Gastrocnemius medialis (tissue), 4 donors: ENCODE measurements around the gene PUS3. TPM values are rescaled to one million over a fixed set of nuclear protein-coding genes. Genes with fewer than 3 reads are reported as not detected.
"Not testable (repeated sequence)": the region's sequence is repeated elsewhere in the genome, so short reads cannot be mapped to it uniquely, and the experiment has no call there.

Experiments
- ATAC-seq, 2 donors: fragments of 150-250 bp; one replicate each; pipeline ENCODE4 v1.9.1; 2016
- DNase-seq, 2 donors: peaks; one replicate each; pipeline ENCODE4 v3.0.0-alpha.2; 2019
- H3K27ac ChIP-seq, 4 donors: fragments of 200-600 bp; sonication (generic); 1 replicate in 1 of 4; 2 replicates in 3 of 4; pipeline ENCODE4 v1.5.1; 2016 to 2018; ENCODE audit warnings: mild to moderate bottlenecking in 2 of 4, moderate library complexity in 1 of 4
- H3K27me3 ChIP-seq, 3 donors: fragments of 200-600 bp; sonication (generic) in 2 of 3; 1 replicate in 1 of 3; 2 replicates in 2 of 3; pipeline versions ENCODE4 v1.5.1 to v1.6.0; 2016 to 2019; ENCODE audit warnings: mild to moderate bottlenecking in 1 of 3, moderate library complexity in 1 of 3
- H3K36me3 ChIP-seq, 2 donors: fragments of 200-600 bp; sonication (generic) in 1 of 2; one replicate each; pipeline ENCODE4 v1.5.1; 2017 to 2018
- H3K4me1 ChIP-seq, 2 donors: fragments of 200-600 bp; sonication (generic) in 1 of 2; one replicate each; pipeline ENCODE4 v1.5.1; 2016 to 2017; ENCODE audit warnings: mild to moderate bottlenecking in 2 of 2
- H3K4me3 ChIP-seq, 4 donors: fragments of 200-600 bp; sonication (generic) in 3 of 4; 1 replicate in 1 of 4; 2 replicates in 3 of 4; pipeline ENCODE4 v1.5.1; 2016 to 2019; ENCODE audit warnings: mild to moderate bottlenecking in 2 of 4
- H3K9me3 ChIP-seq, 3 donors: fragments of 200-600 bp; sonication (generic) in 2 of 3; 1 replicate in 1 of 3; 2 replicates in 2 of 3; pipeline ENCODE4 v1.5.1; 2016 to 2019
- POLR2A ChIP-seq, 2 donors: fragments of 450-650 bp; IDR thresholded peaks; one replicate each; pipeline ENCODE4 v1.6.1; 2017; ENCODE audit warnings: antibody characterized with exemption in 2 of 2, mild to moderate bottlenecking in 2 of 2, moderate library complexity in 2 of 2
- in situ Hi-C, 4 donors: fragments of 200-750 bp; cut with MboI; loops; one replicate each; pipeline versions ENCODE4 v1.15.0 to v1.8.0; 2017; ENCODE audit warnings: low sequenced_read_pairs in 4 of 4
- intact Hi-C: fragments of 100-400 bp; cut with DNase I; formaldehyde crosslinking; loops from one replicate; pipeline ENCODE4 v1.15.1; 2023; ENCODE audit warnings: low total_unique reads
- total RNA-seq, 4 donors: library from RNA; depleted of rRNA; stranded (reverse); fragments of >200 nt; gene quantifications; one replicate each; pipeline versions ENCODE4 v1.1.0 to v1.2.3, GENCODE V29; 2016
- TF ChIP-seq, protein P1 (sequence below), 5 experiments: fragments of 450-650 bp in 3 of 5; fragments of 200-600 bp in 2 of 5; sonication (generic) in 2 of 5; IDR thresholded peaks in 4 of 5; conservative IDR thresholded peaks in 1 of 5; 1 replicate in 4 of 5; 2 replicates in 1 of 5; pipeline ENCODE4 v1.5.1; 2016 to 2019; ENCODE audit warnings: antibody characterized with exemption in 5 of 5, mild to moderate bottlenecking in 3 of 5, moderate library complexity in 3 of 5

PUS3 gene
- total RNA-seq, 4 donors from 2014 or later = 7.0 to 13.5 (median 11.7) TPM

DNA sequence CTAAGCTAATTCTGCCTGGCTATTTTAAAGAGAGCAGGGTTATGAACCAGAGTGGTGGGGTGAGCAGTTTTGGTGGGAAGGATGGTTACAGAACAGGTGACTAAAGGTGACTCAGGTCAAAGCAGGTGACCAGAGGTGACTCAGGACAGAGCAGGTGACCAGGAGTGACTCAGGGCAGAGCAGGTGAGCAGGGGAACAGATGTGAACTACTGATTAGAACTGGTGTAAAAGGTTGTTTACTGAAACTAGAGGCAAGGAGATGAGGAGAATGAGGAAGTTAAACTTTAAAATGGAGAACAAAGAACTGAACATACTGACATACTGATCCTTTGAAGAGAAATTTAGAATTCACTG lies 30.9 kb downstream of the PUS3 start:
- Histone ChIP-seq H3K9me3 (no peaks in the 10 kb centered on the region), H3K4me1 (no peaks in the 10 kb centered on the region), H3K27me3 (no peaks in the 10 kb centered on the region), H3K4me3 (no peak overlapping the region), H3K36me3 (no peaks in the 10 kb centered on the region), H3K27ac (no peak overlapping the region)
- no peak for DNase-seq
- in situ Hi-C loops = no loop called here
- no peak for ATAC-seq
- TF ChIP-seq, protein P1, sequence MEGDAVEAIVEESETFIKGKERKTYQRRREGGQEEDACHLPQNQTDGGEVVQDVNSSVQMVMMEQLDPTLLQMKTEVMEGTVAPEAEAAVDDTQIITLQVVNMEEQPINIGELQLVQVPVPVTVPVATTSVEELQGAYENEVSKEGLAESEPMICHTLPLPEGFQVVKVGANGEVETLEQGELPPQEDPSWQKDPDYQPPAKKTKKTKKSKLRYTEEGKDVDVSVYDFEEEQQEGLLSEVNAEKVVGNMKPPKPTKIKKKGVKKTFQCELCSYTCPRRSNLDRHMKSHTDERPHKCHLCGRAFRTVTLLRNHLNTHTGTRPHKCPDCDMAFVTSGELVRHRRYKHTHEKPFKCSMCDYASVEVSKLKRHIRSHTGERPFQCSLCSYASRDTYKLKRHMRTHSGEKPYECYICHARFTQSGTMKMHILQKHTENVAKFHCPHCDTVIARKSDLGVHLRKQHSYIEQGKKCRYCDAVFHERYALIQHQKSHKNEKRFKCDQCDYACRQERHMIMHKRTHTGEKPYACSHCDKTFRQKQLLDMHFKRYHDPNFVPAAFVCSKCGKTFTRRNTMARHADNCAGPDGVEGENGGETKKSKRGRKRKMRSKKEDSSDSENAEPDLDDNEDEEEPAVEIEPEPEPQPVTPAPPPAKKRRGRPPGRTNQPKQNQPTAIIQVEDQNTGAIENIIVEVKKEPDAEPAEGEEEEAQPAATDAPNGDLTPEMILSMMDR (IDR thresholded peaks at IDR 0.05 in 4 of 5, conservative IDR thresholded peaks at IDR 0.05 in 1 of 5) = no peak
- no peak for TF ChIP-seq POLR2A (IDR thresholded peaks at IDR 0.05)
- intact Hi-C loops = no loop called here

DNA sequence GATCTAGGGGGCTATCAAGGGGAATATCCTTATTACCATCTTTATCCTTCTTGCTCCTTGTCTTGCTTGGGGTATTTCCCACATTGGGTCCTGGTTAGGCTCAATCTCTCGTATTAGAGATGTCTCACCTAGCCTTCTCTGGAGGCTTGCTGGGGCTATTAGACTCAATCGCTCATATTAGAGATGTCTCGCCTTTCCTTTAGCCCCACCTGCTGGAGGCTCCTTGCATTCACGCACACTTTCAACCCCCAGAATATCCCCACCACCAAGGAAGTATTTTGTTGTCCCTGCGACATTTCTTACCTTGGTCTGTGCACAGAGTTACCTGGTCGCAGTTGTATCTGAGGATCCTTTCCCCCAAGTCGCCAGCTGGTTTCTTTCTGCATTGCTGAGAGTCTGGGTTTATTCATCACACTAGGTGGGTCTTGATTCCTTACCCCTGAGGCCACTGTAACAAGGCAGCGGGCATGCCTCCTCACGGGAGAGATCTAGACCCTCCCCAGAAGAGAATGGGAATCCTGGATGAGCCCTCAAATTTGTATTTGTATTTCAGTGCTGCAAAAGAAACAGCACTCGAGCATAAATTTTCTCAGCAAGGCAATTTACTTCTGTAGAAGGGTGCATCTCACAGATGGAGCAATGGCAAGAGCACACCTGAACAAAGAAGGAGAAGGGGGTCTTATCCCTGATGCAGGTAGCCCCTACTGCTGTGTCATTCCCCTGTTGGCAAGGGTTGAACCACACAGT lies 31.4 kb downstream of the PUS3 start:
- Histone ChIP-seq H3K4me3 (no peak overlapping the region), H3K27me3 (no peaks in the 10 kb centered on the region), H3K27ac (no peak overlapping the region), H3K9me3 (no peaks in the 10 kb centered on the region), H3K4me1 (no peaks in the 10 kb centered on the region), H3K36me3 (no peaks in the 10 kb centered on the region)
- TF ChIP-seq POLR2A (IDR thresholded peaks at IDR 0.05) = no peak
- TF ChIP-seq, protein P1 (IDR thresholded peaks at IDR 0.05 in 4 of 5, conservative IDR thresholded peaks at IDR 0.05 in 1 of 5) = no peak
- intact Hi-C loops = no loop called here
- in situ Hi-C loops = no loop called here
- ATAC-seq = no peak
- DNase-seq = no peak

DNA sequence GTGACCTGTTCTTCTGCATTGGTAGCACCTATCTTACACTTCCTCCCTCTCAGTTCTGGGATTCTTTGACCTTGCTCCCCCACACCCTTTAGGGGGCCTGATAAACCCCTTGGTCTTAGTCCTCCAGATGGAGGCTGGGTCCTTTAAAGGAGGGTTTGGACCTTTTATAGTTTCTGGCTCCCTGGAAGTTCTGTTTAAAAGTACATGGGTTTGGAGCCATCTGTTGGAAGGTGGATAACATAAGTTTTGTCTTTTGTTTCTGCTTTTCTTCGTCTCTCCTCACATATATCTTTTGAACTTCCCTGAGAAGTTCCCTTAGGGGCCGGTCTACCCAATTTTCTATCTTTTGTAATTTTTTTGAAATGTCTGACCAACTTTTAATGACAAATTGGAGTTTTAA lies 33.5 kb downstream of the PUS3 start:
- ATAC-seq (no peak), DNase-seq (no peak)
- no peak overlapping the region for H3K4me3 ChIP-seq
- intact Hi-C loops = no loop called here
- in situ Hi-C loops = no loop called here
- no peaks in the 10 kb centered on the region for H3K27me3 ChIP-seq
- TF ChIP-seq POLR2A (IDR thresholded peaks at IDR 0.05) = no peak
- TF ChIP-seq, protein P1 (IDR thresholded peaks at IDR 0.05 in 4 of 5, conservative IDR thresholded peaks at IDR 0.05 in 1 of 5) = no peak
- no peaks in the 10 kb centered on the region for H3K9me3 ChIP-seq
- no peak overlapping the region for H3K27ac ChIP-seq
- H3K36me3 ChIP-seq = no peaks in the 10 kb centered on the region
- no peaks in the 10 kb centered on the region for H3K4me1 ChIP-seq

DNA sequence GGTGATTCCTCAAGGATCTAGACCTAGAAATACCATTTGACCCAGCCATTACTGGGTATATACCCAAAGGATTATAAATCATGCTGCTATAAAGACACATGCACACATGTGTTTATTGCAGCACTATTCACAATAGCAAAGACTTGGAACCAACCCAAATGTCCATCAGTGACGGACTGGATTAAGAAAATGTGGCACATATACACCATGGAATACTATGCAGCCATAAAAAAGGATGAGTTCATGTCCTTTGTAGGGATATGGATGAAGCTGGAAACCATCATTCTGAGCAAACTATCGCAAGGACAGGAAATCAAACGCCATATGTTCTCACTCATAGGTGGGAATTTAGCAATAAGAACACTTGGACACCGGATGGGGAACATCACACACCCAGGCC lies 37.7 kb downstream of the PUS3 start:
- ATAC-seq, H3K4me3 ChIP-seq, H3K36me3 ChIP-seq, in situ Hi-C loops, intact Hi-C loops, H3K4me1 ChIP-seq, DNase-seq, H3K27me3 ChIP-seq, H3K27ac ChIP-seq, H3K9me3 ChIP-seq: not testable (repeated sequence)

DNA sequence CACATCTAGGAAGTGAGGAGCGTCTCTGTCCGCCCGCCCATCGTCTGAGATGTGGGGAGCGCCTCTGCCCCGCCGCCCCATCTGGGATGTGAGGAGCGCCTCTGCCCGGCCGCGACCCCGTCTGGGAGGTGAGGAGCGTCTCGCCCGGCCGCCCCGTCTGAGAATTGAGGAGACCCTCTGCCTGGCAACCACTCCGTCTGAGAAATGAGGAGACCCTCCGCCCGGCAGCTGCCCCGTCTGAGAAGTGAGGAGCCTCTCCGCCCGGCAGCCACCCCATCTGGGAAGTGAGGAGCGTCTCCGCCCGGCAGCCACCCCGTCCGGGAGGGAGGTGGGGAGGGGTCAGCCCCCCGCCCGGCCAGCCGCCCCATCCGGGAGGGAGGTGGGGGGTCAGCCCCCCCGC lies 40.2 kb downstream of the PUS3 start:
- DNase-seq, H3K4me3 ChIP-seq, H3K4me1 ChIP-seq, H3K36me3 ChIP-seq, H3K27me3 ChIP-seq, in situ Hi-C loops, ATAC-seq, intact Hi-C loops, H3K9me3 ChIP-seq, H3K27ac ChIP-seq: not testable (repeated sequence)

DNA sequence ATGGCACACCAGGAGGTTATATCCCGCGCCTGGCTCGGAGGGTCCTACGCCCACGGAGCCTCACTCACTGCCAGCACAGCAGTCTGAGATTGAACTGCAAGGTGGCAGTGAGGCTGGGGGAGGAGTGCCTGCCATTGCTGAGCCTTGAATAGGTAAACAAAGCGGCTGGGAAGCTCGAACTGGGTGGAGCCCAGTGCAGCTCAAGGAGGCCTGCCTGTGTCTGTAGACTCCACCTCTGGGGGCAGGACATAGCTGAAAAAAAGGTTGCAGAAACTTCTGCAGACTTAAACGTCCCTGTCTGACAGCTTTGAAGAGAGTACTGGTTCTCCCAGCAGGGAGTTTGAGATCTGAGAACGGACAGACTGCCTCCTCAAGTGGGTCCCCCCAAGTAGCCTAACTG lies 45.3 kb downstream of the PUS3 start:
- H3K36me3 ChIP-seq, H3K9me3 ChIP-seq, intact Hi-C loops, DNase-seq, H3K27ac ChIP-seq, H3K4me1 ChIP-seq, H3K4me3 ChIP-seq, H3K27me3 ChIP-seq, ATAC-seq, in situ Hi-C loops: not testable (repeated sequence)
